OCI-LY3 (cell line): ENCODE measurements around the gene GNG12.

Source experiments
- CTCF ChIP-seq: fragments of 200-600, 300-600 bp; sonication (generic); IDR thresholded peaks from 2 replicates; pipeline ENCODE4 v1.5.1; 2014; ENCODE audit warnings: antibody characterized with exemption, low read length, low read depth
- EZH2phosphoT487 ChIP-seq: fragments of 200-600 bp; shearing (Covaris generic); IDR thresholded peaks from 2 replicates; pipeline ENCODE4 v1.6.1; 2018; ENCODE audit warnings: antibody characterized with exemption, mixed run types, low read depth

DNA sequence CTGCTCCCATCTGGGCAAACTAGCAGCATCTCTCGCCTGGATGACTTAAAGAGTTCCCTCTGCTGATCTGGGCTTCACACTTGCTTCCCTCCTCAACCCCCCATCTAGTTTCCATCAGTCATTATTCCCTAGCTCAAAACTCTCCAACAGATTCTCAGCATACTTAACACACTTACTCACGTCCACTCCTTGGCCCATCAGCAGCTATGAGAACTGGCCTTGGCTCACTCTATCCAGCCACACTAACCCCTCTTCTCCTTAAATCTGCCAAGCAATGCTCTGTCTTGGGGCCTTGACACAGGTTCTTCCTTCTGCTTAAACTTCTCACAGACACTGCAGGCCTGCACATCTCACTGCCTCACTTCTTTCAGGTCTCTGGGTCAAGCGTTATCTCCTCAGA, 41.6 kb downstream of the GNG12 start:
- TF ChIP-seq EZH2phosphoT487 (no peak), CTCF (no peak)
